ENCODE results near the gene MEAK7. TPM values are rescaled to one million over a fixed set of nuclear protein-coding genes. Genes with fewer than 3 reads are reported as not detected.

MEAK7 gene
- total and polyA plus RNA-seq, 2 of the 4 experiments (the other 2 are of a cell fraction) = 27.4 to 39.0 TPM

DNA sequence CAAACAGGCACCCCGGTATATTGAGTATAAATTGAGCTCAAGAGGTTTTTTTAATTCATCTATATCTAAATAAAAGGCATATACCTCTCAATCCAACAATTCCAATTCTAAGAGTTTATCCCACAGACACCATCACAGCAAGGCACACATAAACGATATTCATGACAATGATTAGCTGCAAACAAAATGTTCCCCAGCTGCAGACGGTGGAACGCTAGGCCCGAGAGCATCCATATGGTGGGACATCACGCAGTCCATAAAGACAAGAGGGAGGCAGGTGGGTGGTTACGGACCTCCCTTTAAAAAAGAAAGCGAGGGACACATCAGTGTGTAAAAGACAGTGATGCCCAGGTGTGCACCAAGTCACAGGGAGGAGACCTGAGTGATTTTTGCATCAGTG lies 28.1 kb downstream of the MEAK7 start:
- no peaks in the 10 kb centered on the region for H3K9me3 ChIP-seq (ENCODE audit: control insufficient read depth, insufficient read depth, low read length)
- H4K20me1 ChIP-seq (ENCODE audit: insufficient read depth, low read length) = peaks cover 27% of the 10 kb centered on the region
- DNase-seq (no peak), ATAC-seq (ENCODE audit: low read depth) (no peak)
- ChIA-PET POLR2A (ENCODE audit: unreplicated experiment) (no interaction called here), CTCF (interaction anchor here (0.7 kb wide), 1 partner anchor 199 kb away, joined by 3 read pairs; no protein-coding TSS in a partner anchor)
- peaks cover 13 to 73% of the 10 kb centered on the region in 2 experiments for H3K79me1 ChIP-seq (ENCODE audit: low read depth in 1 of 2, low read length in 2 of 2)
- intact Hi-C loops (cut with micrococcal nuclease) = no loop called here
- no peak overlapping the region for H2AK9ac ChIP-seq (replicated peaks; ENCODE audit: low read depth, low read length, poor library complexity)
- H3K4me2 ChIP-seq (ENCODE audit: low read depth, low read length) = no peak overlapping the region
- peak overlapping the region; percentile 60; the same call in 1 of the 2 replicates for H2AK5ac ChIP-seq (ENCODE audit: low read depth, low read length)
- no peak overlapping the region for H3K18ac ChIP-seq (ENCODE audit: low read depth, low read length)
- no peak overlapping the region for H2AFZ ChIP-seq (replicated peaks; ENCODE audit: low read length, poor library complexity)
- no peak for TF ChIP-seq RAD21 (IDR thresholded peaks at IDR 0.05; ENCODE audit: low read length)
- no peak for TF ChIP-seq CEBPB (IDR thresholded peaks at IDR 0.05; ENCODE audit: low read depth, low read length)
- TF ChIP-seq FOS (IDR thresholded peaks at IDR 0.05; ENCODE audit: low read depth, low read length) = no peak
- TF ChIP-seq CHD1 (IDR thresholded peaks at IDR 0.05; ENCODE audit: low read depth, low read length) = no peak
- TF ChIP-seq NFE2L2 (IDR thresholded peaks at IDR 0.05; ENCODE audit: low read depth, low read length) = no peak
- no peak for TF ChIP-seq BHLHE40 (IDR thresholded peaks at IDR 0.05; ENCODE audit: low read depth, low read length)
- no peak for TF ChIP-seq RCOR1 (IDR thresholded peaks at IDR 0.05; ENCODE audit: insufficient replicate concordance, low read length)
- TF ChIP-seq POLR2A (IDR thresholded peaks at IDR 0.05; ENCODE audit: low read depth, low read length) = no peak
- no peak for TF ChIP-seq USF2 (IDR thresholded peaks at IDR 0.05; ENCODE audit: low read depth, low read length)
- no peak for TF ChIP-seq SMC3 (IDR thresholded peaks at IDR 0.05; ENCODE audit: low read depth, low read length)
- TF ChIP-seq, protein P1, sequence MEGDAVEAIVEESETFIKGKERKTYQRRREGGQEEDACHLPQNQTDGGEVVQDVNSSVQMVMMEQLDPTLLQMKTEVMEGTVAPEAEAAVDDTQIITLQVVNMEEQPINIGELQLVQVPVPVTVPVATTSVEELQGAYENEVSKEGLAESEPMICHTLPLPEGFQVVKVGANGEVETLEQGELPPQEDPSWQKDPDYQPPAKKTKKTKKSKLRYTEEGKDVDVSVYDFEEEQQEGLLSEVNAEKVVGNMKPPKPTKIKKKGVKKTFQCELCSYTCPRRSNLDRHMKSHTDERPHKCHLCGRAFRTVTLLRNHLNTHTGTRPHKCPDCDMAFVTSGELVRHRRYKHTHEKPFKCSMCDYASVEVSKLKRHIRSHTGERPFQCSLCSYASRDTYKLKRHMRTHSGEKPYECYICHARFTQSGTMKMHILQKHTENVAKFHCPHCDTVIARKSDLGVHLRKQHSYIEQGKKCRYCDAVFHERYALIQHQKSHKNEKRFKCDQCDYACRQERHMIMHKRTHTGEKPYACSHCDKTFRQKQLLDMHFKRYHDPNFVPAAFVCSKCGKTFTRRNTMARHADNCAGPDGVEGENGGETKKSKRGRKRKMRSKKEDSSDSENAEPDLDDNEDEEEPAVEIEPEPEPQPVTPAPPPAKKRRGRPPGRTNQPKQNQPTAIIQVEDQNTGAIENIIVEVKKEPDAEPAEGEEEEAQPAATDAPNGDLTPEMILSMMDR (conservative IDR thresholded peaks at IDR 0.05; ENCODE audit: low read depth, low read length) = no peak
- no peak for TF ChIP-seq MAZ (IDR thresholded peaks at IDR 0.05; ENCODE audit: borderline replicate concordance, low read depth, low read length)
- TF ChIP-seq, protein P2, sequence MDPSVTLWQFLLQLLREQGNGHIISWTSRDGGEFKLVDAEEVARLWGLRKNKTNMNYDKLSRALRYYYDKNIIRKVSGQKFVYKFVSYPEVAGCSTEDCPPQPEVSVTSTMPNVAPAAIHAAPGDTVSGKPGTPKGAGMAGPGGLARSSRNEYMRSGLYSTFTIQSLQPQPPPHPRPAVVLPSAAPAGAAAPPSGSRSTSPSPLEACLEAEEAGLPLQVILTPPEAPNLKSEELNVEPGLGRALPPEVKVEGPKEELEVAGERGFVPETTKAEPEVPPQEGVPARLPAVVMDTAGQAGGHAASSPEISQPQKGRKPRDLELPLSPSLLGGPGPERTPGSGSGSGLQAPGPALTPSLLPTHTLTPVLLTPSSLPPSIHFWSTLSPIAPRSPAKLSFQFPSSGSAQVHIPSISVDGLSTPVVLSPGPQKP (IDR thresholded peaks at IDR 0.05; ENCODE audit: borderline replicate concordance, low read depth, low read length) = no peak
- TF ChIP-seq RFX5 (IDR thresholded peaks at IDR 0.05; ENCODE audit: low read depth, low read length) = no peak
- TF ChIP-seq MAFK (IDR thresholded peaks at IDR 0.05; ENCODE audit: low read depth, low read length) = no peak
- no peak for TF ChIP-seq MXI1 (IDR thresholded peaks at IDR 0.05; ENCODE audit: borderline replicate concordance, low read depth, low read length)
- H3K4me1 ChIP-seq (ENCODE audit: control insufficient read depth, insufficient read depth, low read length) = peaks cover 8% of the 10 kb centered on the region
- no peak overlapping the region for H3K27ac ChIP-seq (ENCODE audit: insufficient read depth, low read length)
- no peak overlapping the region for H4K91ac ChIP-seq (ENCODE audit: insufficient read depth, low read depth, low read length)
- H2BK15ac ChIP-seq (ENCODE audit: low read depth, low read length) = no peak overlapping the region
- no peak overlapping the region for H3K56ac ChIP-seq (ENCODE audit: extremely low read depth, insufficient read depth, low read length)
- peak overlapping the region; percentile 28 for H2BK5ac ChIP-seq (ENCODE audit: low read depth, low read length, poor library complexity, severe bottlenecking)
- H2BK120ac ChIP-seq (ENCODE audit: low read depth, low read length) = no peak overlapping the region
- no peak overlapping the region for H3K23ac ChIP-seq (ENCODE audit: low read depth, low read length)
- H3K4ac ChIP-seq (ENCODE audit: low read depth, low read length) = no peak overlapping the region
- H4K5ac ChIP-seq (ENCODE audit: low read depth, low read length) = no peak overlapping the region
- in situ Hi-C loops (cut with MboI; ENCODE audit: low sequenced_read_pairs) = loop anchor here (25.0 kb wide), 1 partner anchor 514 kb away; the partner anchor contains the start of genes NECAB2 and OSGIN1
- no peak overlapping the region for H3K4me3 ChIP-seq (ENCODE audit: insufficient read depth, low read depth, low read length)
- H3K27me3 ChIP-seq (ENCODE audit: control insufficient read depth, insufficient read depth, low read length) = no peaks in the 10 kb centered on the region
- 50% methylated on average over 4 of the region's 8 CpGs; no CpG with 5 or more reads in 1 of the 2 experiments for WGBS, 2 experiments (ENCODE audit: extremely low coverage in 2 of 2, insufficient read length in 1 of 2)
- dilution Hi-C loops (cut with HindIII; ENCODE audit: low sequenced_read_pairs, unreplicated experiment) = no loop called here
- no peak overlapping the region for H4K8ac ChIP-seq (ENCODE audit: low read depth in 2 of 2, low read length in 2 of 2)
- no TSS peak for BruUV-seq (replicated peaks)
- H3K9me1 ChIP-seq (ENCODE audit: insufficient read depth, low read length) = peaks cover 10% of the 10 kb centered on the region
- no peak overlapping the region for H3K14ac ChIP-seq (replicated peaks; ENCODE audit: low read depth, low read length)
- H2BK20ac ChIP-seq (ENCODE audit: low read depth, low read length) = no peak overlapping the region
- no peak overlapping the region for H3K9ac ChIP-seq (ENCODE audit: low read depth, low read length)
- H3K36me3 ChIP-seq (ENCODE audit: control insufficient read depth, insufficient read depth, low read length) = peaks cover 21% of the 10 kb centered on the region
